ENCODE results near the gene PCDH15. TPM values are rescaled to one million over a fixed set of nuclear protein-coding genes. Genes with fewer than 3 reads are reported as not detected.

Gene PCDH15
- total RNA-seq, 8 experiments from 2014 or later, result 2.3 to 15.7 (median 9.3) TPM

DNA sequence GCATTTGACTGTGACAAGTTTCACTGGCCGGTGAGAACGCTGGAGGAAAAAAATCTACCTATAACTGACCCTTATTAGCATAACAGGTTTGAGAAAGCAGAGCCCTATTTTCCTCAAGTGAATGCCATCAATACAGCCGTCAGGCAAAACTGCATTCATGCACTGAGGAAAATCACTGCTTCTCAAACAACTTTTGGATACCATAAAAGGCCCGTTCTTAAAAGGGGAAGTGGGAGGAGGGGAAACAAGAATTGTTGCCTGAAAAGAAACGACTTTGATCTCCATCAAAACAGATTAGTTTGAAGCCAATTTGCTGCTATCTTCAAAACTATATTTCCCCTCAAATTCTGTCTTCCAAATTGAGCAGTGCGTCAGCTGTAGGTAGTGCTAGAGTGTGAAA, 670.6 kb downstream of the PCDH15 start:
- in situ Hi-C loops (cut with MboI; ENCODE audit: low pct_unique_long_range_greater_than_20kb in 2 of 9, low sequenced_read_pairs in 9 of 9, unreplicated experiment in 9 of 9), result no loop called here
- no peak for ATAC-seq (replicated peaks in 6 of 8)
- no peak overlapping the region for H3K4me3 ChIP-seq
- H3K27ac ChIP-seq, result no peak overlapping the region
- WGBS, 10 experiments, result 20 to 91% (median 49%) methylated on average over 2 to 5 of the region's 6 CpGs; no CpG with 5 or more reads in 1 of the 10 experiments
- peaks cover 0 to 13% of the 10 kb centered on the region in 2 donors for H3K4me1 ChIP-seq (replicated peaks in 1 of 2)

DNA sequence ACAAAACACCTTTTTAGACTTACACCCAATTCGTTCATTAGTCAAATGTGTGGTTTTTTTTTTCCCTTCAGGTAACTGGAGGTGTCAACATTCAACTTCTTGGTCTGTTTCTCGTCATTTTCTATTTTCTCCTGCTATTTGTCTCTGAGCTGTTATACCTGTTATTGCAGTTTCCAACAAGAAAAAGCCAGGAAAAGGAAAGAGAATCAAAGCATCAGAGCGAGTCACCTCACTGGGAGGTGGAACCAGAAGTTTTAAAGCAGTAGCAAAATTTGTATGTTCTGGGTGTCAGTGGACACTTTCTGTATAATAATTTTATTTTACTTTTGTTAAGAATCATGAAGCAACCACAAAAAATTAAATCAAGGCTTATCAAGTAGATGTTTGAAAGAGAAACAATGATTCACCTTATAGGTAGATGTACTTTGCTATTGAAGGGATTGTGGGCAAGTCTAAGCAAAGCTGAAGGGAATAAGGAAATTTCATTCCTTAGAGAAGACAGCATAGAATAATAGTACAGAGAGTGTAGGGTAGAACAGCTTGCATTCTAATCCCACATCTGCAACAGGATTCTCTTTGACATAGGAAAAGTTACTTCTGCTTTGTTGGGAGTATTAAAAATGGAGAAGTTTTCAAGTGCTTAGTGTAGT, 675.8 kb downstream of the PCDH15 start:
- no peak for ATAC-seq (replicated peaks in 6 of 8)
- 7 to 88% (median 59%) methylated on average over 1 to 3 of the region's 3 CpGs; no CpG with 5 or more reads in 2 of the 10 experiments for WGBS, 10 experiments
- H3K4me1 ChIP-seq (replicated peaks in 1 of 2), result no peaks in the 10 kb centered on the region
- no peak overlapping the region for H3K4me3 ChIP-seq
- in situ Hi-C loops (cut with MboI; ENCODE audit: low pct_unique_long_range_greater_than_20kb in 2 of 9, low sequenced_read_pairs in 9 of 9, unreplicated experiment in 9 of 9), result no loop called here
- H3K27ac ChIP-seq, result no peak overlapping the region

DNA sequence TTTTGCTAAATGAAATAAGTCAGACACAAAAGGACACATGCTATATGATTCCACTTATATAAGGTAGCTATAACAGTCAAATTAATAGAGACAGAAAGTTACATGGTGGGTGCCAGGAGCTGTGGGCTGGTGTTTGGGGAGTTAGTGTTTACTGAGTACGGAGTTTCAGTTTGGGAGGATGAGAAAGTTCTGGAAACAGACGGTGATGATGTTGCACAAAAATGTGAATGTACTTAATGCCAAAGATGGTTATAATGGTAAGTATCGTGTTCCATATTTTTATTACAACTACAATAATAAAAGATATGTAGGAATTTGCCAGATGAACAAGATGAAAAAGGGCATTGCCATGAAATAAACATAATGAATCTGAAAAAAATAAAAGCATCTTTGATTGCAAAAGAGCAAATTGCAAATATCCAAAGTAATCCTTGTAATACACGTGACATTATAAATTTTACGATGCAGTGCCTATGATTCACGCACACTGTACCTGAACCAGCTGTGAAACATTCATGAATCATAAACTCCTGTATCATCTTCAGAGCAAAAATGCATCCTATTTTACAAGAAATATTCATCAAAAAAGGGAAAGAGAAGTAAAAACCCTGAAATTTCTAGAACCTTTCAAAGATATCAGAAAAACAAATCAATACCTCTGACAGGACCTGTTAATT, 676.7 kb downstream of the PCDH15 start:
- in situ Hi-C loops (cut with MboI; ENCODE audit: low pct_unique_long_range_greater_than_20kb in 2 of 9, low sequenced_read_pairs in 9 of 9, unreplicated experiment in 9 of 9), result loop anchor here in 1 of 9 experiments (25.0 kb wide), 1 partner anchor 112 kb away; no protein-coding TSS in a partner anchor
- H3K4me1 ChIP-seq (replicated peaks in 1 of 2), result no peaks in the 10 kb centered on the region
- no peak overlapping the region for H3K4me3 ChIP-seq
- no peak overlapping the region for H3K27ac ChIP-seq
- WGBS, 10 experiments, result 6 to 100% (median 79%) methylated on average over 3 to 6 of the region's 6 CpGs
- peak in 1 of 8 experiments; percentile 71 for ATAC-seq (replicated peaks in 6 of 8)

DNA sequence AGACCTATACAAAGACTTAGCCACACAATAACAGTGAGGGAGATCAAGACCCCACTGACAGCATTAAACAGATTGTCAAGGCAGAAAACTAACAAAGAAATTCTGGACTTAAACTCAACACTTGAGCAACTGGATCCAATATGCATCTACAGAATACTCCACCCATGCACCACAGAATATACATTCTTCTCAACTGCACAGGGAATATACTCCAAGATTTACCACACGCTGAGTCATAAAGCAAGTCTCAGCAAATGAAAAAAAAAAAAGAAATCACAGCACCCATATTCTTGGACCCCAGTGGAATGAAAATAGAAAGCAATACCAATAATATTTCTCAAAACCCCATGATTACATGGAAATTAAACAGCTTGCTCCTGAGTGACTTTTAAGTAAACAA, 680.2 kb downstream of the PCDH15 start:
- ATAC-seq (replicated peaks in 6 of 8), result peak in 2 of 8 experiments; percentile 66 to 78
- Histone ChIP-seq H3K4me1 (replicated peaks in 1 of 2) (no peaks in the 10 kb centered on the region), H3K27ac (no peak overlapping the region), H3K4me3 (no peak overlapping the region)
- 0 to 17% (median 0%) methylated on average over 1 of the region's 1 CpG; no CpG with 5 or more reads in 4 of the 10 experiments for WGBS, 10 experiments
- in situ Hi-C loops (cut with MboI; ENCODE audit: low pct_unique_long_range_greater_than_20kb in 2 of 9, low sequenced_read_pairs in 9 of 9, unreplicated experiment in 9 of 9), result loop anchor here in 1 of 9 experiments (25.0 kb wide), 1 partner anchor 109 kb away; no protein-coding TSS in a partner anchor

DNA sequence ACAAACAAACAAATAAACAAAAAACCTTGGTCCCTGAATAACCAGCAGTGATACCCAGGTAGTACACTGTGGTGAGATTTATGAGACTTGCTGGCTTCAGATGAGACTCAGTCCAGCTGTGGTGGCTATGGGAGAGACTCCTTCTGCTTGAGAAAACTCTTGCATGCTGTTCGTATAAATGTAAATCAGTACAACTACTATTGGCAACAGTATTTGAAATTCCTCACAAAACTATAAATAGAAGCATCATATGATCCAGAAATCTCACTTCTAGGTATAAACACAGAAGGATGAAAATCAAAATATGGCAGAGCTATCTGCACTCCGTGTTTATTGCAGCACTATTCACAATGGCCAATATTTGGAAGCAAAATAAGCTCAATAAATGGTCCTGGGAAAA, 692.1 kb downstream of the PCDH15 start:
- in situ Hi-C loops (cut with MboI; ENCODE audit: low pct_unique_long_range_greater_than_20kb in 2 of 9, low sequenced_read_pairs in 9 of 9, unreplicated experiment in 9 of 9), result loop anchor here in 1 of 9 experiments (25.0 kb wide), 1 partner anchor 97 kb away; no protein-coding TSS in a partner anchor
- Histone ChIP-seq H3K4me3 (no peak overlapping the region), H3K27ac (no peak overlapping the region), H3K4me1 (replicated peaks in 1 of 2) (peaks cover 0 to 4% of the 10 kb centered on the region in 2 donors)
- 0 to 100% (median 85%) methylated on average over 1 to 2 of the region's 2 CpGs; no CpG with 5 or more reads in 3 of the 10 experiments for WGBS, 10 experiments
- peak in 2 of 8 experiments; percentile 32 to 60 for ATAC-seq (replicated peaks in 6 of 8)

DNA sequence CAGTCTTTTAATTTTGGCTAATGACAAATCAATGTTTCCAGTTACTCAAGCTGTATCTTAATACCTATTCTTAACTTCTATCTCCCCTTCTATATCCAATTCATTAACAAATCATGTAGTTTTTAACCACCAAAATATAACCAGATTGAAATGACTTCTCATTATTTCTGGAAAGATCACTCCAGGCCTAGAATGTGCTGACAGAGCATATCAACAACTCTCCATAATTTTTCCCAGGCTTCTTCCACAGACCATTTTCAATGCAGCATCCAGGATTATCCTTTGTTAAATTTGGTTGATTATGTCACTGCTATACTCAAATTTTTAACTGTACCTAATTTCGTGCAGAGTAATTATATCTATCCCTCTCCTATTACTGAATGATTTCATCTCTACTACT, 704.1 kb downstream of the PCDH15 start:
- no peak for ATAC-seq (replicated peaks in 6 of 8)
- Histone ChIP-seq H3K27ac (no peak overlapping the region), H3K4me3 (no peak overlapping the region), H3K4me1 (replicated peaks in 1 of 2) (peaks cover 3 to 14% of the 10 kb centered on the region in 2 donors)
- whole genome bisulfite sequencing, 10 experiments, result 13 to 100% (median 45%) methylated on average over 1 of the region's 1 CpG; no CpG with 5 or more reads in 2 of the 10 experiments
- in situ Hi-C loops (cut with MboI; ENCODE audit: low pct_unique_long_range_greater_than_20kb in 2 of 9, low sequenced_read_pairs in 9 of 9, unreplicated experiment in 9 of 9), result no loop called here

DNA sequence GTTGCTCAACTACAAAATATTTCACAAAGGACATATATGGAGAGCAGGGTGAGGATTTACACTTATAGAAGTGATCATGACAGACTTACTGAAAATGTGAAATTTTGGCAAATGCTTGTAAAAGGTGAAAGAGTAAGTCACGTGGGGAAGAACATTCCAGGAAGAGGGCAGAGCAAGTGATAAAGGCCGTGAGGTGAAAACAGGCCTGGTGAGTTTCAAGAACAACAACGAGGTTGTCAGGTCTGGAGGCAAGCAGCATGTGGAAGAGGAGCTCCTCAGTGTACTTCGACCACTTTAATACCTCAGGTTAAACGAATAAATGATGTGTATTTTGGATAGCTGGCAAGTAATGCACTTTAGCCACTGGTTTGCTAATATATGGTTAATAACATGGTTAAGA, 706.7 kb downstream of the PCDH15 start:
- Histone ChIP-seq H3K27ac (no peak overlapping the region), H3K4me3 (no peak overlapping the region), H3K4me1 (replicated peaks in 1 of 2) (peaks cover 3 to 16% of the 10 kb centered on the region in 2 donors)
- in situ Hi-C loops (cut with MboI; ENCODE audit: low pct_unique_long_range_greater_than_20kb in 2 of 9, low sequenced_read_pairs in 9 of 9, unreplicated experiment in 9 of 9), result no loop called here
- 9 to 95% (median 74%) methylated on average over 1 to 5 of the region's 5 CpGs; no CpG with 5 or more reads in 1 of the 10 experiments for WGBS, 10 experiments
- ATAC-seq (replicated peaks in 6 of 8), result no peak

DNA sequence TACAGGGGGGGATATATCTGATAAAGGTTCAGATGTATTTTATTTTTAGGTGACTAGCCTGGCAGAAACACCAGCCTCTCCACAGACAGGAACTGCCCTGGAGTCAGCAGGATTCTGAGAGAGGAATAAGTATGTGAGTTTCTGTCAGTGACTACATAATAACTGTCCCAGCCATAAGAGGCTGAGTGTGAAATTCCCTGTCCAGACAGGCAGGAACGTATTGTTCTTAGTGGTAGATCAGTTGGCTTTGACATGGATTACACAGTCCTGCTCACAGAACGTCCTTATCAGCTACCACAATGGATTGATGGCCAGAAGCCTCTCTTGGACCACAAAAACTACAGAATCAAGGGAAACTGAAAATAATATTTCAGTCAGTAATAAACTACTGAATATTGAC, 709.8 kb downstream of the PCDH15 start:
- H3K4me1 ChIP-seq (replicated peaks in 1 of 2), result peaks cover 3 to 16% of the 10 kb centered on the region in 2 donors
- 0 to 100% (median 60%) methylated on average over 1 to 2 of the region's 2 CpGs; no CpG with 5 or more reads in 3 of the 10 experiments for WGBS, 10 experiments
- peak in 1 of 8 experiments; percentile 29 for ATAC-seq (replicated peaks in 6 of 8)
- in situ Hi-C loops (cut with MboI; ENCODE audit: low pct_unique_long_range_greater_than_20kb in 2 of 9, low sequenced_read_pairs in 9 of 9, unreplicated experiment in 9 of 9), result no loop called here
- H3K4me3 ChIP-seq, result no peak overlapping the region
- no peak overlapping the region for H3K27ac ChIP-seq

DNA sequence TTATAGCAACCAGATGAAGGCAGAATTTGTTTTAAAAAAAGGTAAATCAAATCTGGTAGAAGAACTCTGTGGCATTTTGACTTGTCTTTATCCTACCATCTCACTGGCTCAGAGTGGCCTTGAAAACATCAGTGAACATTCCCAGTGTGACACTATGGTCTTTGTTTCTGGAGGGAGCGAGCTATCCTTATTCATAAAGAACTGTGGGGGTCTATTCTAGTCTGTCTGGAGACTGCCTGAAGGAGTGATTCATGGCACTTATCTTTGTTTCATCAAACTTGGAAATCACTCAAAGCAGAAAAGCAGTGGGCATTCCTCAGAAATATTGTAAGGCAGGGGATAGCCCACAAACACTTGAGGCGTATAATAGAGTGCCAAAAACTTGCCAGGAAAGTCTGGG, 719.1 kb downstream of the PCDH15 start:
- Histone ChIP-seq H3K4me1 (replicated peaks in 1 of 2) (no peaks in the 10 kb centered on the region), H3K27ac (no peak overlapping the region), H3K4me3 (no peak overlapping the region)
- peak in 2 of 8 experiments; percentile 15 to 19 for ATAC-seq (replicated peaks in 6 of 8)
- in situ Hi-C loops (cut with MboI; ENCODE audit: low pct_unique_long_range_greater_than_20kb in 2 of 9, low sequenced_read_pairs in 9 of 9, unreplicated experiment in 9 of 9), result no loop called here
- WGBS, 10 experiments, result 0 to 100% (median 62%) methylated on average over 1 to 2 of the region's 2 CpGs; no CpG with 5 or more reads in 3 of the 10 experiments

DNA sequence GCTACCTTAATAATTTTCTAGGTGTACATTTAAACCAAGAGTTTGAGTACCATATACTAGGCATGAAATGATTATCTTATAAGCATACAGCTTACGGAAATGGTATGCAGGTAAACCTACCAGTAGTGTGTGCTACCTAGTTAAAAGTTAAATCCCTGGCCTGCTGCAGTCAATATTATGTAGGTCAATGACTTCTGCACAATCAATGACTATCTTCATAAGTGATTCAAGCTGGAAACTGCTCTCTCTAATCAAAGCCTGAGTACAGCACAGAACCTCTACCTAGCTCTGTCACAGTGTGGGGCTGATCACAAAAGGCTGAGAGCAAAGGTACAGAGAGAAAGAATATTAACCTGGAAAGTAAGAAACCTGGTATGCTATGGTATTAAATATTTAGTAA, 733.7 kb downstream of the PCDH15 start:
- Histone ChIP-seq H3K4me1 (replicated peaks in 1 of 2) (no peaks in the 10 kb centered on the region), H3K4me3 (no peak overlapping the region), H3K27ac (no peak overlapping the region)
- WGBS, 10 experiments, result 29 to 100% (median 94%) methylated on average over 1 of the region's 1 CpG; no CpG with 5 or more reads in 4 of the 10 experiments
- ATAC-seq (replicated peaks in 6 of 8), result no peak
- in situ Hi-C loops (cut with MboI; ENCODE audit: low pct_unique_long_range_greater_than_20kb in 2 of 9, low sequenced_read_pairs in 9 of 9, unreplicated experiment in 9 of 9), result no loop called here

DNA sequence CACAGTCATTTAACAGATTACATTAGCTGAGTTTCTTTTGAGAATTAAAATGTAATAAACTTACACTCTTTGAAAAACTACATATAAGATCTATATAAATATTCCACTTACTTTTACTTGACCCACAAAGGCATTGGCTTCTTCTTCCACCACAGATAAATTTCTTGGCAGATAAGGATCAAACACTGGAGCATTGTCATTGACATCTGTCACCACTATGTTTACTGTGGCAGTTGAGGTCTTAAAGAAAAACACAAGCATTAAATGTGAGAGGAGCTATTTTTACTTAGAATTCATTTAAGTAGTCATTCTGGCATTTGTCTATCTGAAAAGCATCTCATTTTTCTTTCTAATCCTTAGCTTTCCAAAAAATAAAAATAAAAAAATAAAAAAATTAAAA, 734.4 kb downstream of the PCDH15 start:
- Histone ChIP-seq H3K4me1 (replicated peaks in 1 of 2) (no peaks in the 10 kb centered on the region), H3K27ac (no peak overlapping the region), H3K4me3 (no peak overlapping the region)
- no peak for ATAC-seq (replicated peaks in 6 of 8)
- in situ Hi-C loops (cut with MboI; ENCODE audit: low pct_unique_long_range_greater_than_20kb in 2 of 9, low sequenced_read_pairs in 9 of 9, unreplicated experiment in 9 of 9), result no loop called here

DNA sequence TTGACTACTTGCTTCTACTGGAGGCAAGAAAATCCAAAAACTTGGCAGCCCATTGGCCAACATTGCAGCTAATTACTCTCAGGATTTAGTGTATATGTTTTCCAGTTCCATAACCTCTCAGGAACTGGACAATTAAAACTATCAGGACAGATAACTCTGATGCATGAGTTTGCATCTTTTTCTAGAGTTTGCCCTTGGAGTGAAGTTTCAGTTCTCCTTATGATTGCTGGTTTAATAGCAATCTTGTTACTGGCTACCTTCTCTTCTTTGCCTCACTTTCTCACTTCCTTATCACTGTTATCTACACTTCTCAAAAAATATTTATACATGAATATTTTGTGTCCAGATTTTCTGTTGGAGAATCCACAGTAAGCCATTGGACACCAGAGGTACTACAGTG, 735.9 kb downstream of the PCDH15 start:
- Histone ChIP-seq H3K4me1 (replicated peaks in 1 of 2) (no peaks in the 10 kb centered on the region), H3K27ac (no peak overlapping the region), H3K4me3 (no peak overlapping the region)
- ATAC-seq (replicated peaks in 6 of 8), result no peak
- in situ Hi-C loops (cut with MboI; ENCODE audit: low pct_unique_long_range_greater_than_20kb in 2 of 9, low sequenced_read_pairs in 9 of 9, unreplicated experiment in 9 of 9), result no loop called here

DNA sequence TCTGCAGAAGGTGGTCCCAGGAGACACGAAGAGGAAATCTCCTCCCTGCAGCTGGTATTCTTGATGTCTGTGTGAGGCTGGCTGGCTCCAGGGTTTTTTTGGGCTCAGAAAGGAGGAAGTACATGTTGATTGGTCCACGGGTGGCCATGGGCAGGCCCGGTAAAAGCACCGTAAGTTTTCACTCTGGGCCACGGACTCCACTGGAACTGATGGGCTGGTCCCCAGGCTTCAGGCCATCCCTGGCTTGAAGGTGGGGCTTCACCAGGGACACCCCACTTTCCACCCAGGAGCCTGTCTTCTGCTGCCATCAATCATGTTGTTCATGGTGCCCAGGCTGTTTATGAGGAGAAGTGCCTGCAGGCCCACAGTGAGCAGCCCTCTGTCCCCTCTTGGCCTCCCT, 736.8 kb downstream of the PCDH15 start:
- ATAC-seq (replicated peaks in 6 of 8), result no peak
- Histone ChIP-seq H3K4me3 (no peak overlapping the region), H3K4me1 (replicated peaks in 1 of 2) (no peaks in the 10 kb centered on the region), H3K27ac (no peak overlapping the region)
- 43 to 100% (median 76%) methylated on average over 1 to 5 of the region's 5 CpGs; no CpG with 5 or more reads in 6 of the 10 experiments for WGBS, 10 experiments
- in situ Hi-C loops (cut with MboI; ENCODE audit: low pct_unique_long_range_greater_than_20kb in 2 of 9, low sequenced_read_pairs in 9 of 9, unreplicated experiment in 9 of 9), result no loop called here

Data from motor neuron (in vitro differentiated cells).